ENCODE measurements around the gene OR8B12.

The OR8B12 gene

GRCh38 chr11:124543554-124543953, at the start of gene OR8B12:
Gene OR8B12, minus strand, starts transcription at chr11:124543654. Its CDS starts 0 bp downstream, at chr11:124543654.
- TF ChIP-seq PATZ1 (CRISPR knock-in tag; IDR thresholded peaks at IDR 0.05; ENCODE audit: borderline replicate concordance) = no peak
- TF ChIP-seq ZNF70 (CRISPR knock-in tag; IDR thresholded peaks at IDR 0.05) = no peak
- TF ChIP-seq SNAI2 (CRISPR knock-in tag; IDR thresholded peaks at IDR 0.05) = no peak
- no peak for TF ChIP-seq ZNF565 (CRISPR knock-in tag; conservative IDR thresholded peaks at IDR 0.05; ENCODE audit: low read depth)
- no peak for TF ChIP-seq TOX (CRISPR knock-in tag; IDR thresholded peaks at IDR 0.05; ENCODE audit: borderline replicate concordance)
- TF ChIP-seq ZC3H10 (CRISPR knock-in tag; IDR thresholded peaks at IDR 0.05) = no peak
- no peak for TF ChIP-seq CSRNP3 (CRISPR knock-in tag; IDR thresholded peaks at IDR 0.05)
- TF ChIP-seq TCF4 (CRISPR knock-in tag; IDR thresholded peaks at IDR 0.05; ENCODE audit: borderline replicate concordance) = no peak
- no peak for TF ChIP-seq ZFP30 (CRISPR knock-in tag; IDR thresholded peaks at IDR 0.05)
- TF ChIP-seq ISL1 (CRISPR knock-in tag; IDR thresholded peaks at IDR 0.05) = no peak
- TF ChIP-seq GLIS3 (CRISPR knock-in tag; IDR thresholded peaks at IDR 0.05) = no peak
- ATAC-seq = no peak

DNA sequence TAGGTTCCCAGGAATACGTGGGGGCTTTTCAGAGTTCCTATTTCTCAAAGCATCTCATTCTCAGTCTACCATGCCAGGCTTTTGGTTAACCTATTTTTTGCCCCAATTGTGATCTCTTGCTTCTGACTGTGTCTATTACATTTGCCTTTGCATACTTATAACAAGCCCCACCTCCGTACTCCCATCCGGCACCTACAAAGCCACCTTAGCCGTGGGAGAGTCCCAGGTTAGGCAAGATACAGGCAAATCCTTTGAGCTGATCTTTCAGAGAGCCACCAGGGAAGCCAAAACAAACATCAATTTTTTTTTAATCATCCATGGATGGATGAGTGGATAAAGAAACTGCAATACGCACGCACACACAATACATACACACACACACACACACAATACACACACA, 49.2 kb upstream of the OR8B12 start:
- ATAC-seq = no peak
- TF ChIP-seq ZC3H10 (CRISPR knock-in tag; IDR thresholded peaks at IDR 0.05) (no peak), TOX (CRISPR knock-in tag; IDR thresholded peaks at IDR 0.05; ENCODE audit: borderline replicate concordance) (no peak), CSDC2 (CRISPR knock-in tag; IDR thresholded peaks at IDR 0.05) (no peak), PATZ1 (CRISPR knock-in tag; IDR thresholded peaks at IDR 0.05; ENCODE audit: borderline replicate concordance) (no peak), BACH2 (CRISPR knock-in tag; IDR thresholded peaks at IDR 0.05; ENCODE audit: borderline replicate concordance) (no peak), ZFP3 (CRISPR knock-in tag; IDR thresholded peaks at IDR 0.05) (no peak), GLIS3 (CRISPR knock-in tag; IDR thresholded peaks at IDR 0.05) (no peak), ZNF70 (CRISPR knock-in tag; IDR thresholded peaks at IDR 0.05) (no peak), ZNF8 (CRISPR knock-in tag; IDR thresholded peaks at IDR 0.05) (no peak), CSRNP3 (CRISPR knock-in tag; IDR thresholded peaks at IDR 0.05) (no peak), PPARA (CRISPR knock-in tag; IDR thresholded peaks at IDR 0.05; ENCODE audit: borderline replicate concordance) (no peak), ARNTL (CRISPR knock-in tag; IDR thresholded peaks at IDR 0.05; ENCODE audit: borderline replicate concordance, low read depth) (no peak), ZNF565 (CRISPR knock-in tag; conservative IDR thresholded peaks at IDR 0.05; ENCODE audit: low read depth) (no peak), ISL1 (CRISPR knock-in tag; IDR thresholded peaks at IDR 0.05) (no peak), SNAI2 (CRISPR knock-in tag; IDR thresholded peaks at IDR 0.05) (no peak), RARB (CRISPR knock-in tag; IDR thresholded peaks at IDR 0.05) (no peak)
- TF ChIP-seq, protein P1, sequence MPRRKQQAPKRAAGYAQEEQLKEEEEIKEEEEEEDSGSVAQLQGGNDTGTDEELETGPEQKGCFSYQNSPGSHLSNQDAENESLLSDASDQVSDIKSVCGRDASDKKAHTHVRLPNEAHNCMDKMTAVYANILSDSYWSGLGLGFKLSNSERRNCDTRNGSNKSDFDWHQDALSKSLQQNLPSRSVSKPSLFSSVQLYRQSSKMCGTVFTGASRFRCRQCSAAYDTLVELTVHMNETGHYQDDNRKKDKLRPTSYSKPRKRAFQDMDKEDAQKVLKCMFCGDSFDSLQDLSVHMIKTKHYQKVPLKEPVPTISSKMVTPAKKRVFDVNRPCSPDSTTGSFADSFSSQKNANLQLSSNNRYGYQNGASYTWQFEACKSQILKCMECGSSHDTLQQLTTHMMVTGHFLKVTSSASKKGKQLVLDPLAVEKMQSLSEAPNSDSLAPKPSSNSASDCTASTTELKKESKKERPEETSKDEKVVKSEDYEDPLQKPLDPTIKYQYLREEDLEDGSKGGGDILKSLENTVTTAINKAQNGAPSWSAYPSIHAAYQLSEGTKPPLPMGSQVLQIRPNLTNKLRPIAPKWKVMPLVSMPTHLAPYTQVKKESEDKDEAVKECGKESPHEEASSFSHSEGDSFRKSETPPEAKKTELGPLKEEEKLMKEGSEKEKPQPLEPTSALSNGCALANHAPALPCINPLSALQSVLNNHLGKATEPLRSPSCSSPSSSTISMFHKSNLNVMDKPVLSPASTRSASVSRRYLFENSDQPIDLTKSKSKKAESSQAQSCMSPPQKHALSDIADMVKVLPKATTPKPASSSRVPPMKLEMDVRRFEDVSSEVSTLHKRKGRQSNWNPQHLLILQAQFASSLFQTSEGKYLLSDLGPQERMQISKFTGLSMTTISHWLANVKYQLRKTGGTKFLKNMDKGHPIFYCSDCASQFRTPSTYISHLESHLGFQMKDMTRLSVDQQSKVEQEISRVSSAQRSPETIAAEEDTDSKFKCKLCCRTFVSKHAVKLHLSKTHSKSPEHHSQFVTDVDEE (CRISPR knock-in tag; IDR thresholded peaks at IDR 0.05) = no peak
- TF ChIP-seq, protein P2, sequence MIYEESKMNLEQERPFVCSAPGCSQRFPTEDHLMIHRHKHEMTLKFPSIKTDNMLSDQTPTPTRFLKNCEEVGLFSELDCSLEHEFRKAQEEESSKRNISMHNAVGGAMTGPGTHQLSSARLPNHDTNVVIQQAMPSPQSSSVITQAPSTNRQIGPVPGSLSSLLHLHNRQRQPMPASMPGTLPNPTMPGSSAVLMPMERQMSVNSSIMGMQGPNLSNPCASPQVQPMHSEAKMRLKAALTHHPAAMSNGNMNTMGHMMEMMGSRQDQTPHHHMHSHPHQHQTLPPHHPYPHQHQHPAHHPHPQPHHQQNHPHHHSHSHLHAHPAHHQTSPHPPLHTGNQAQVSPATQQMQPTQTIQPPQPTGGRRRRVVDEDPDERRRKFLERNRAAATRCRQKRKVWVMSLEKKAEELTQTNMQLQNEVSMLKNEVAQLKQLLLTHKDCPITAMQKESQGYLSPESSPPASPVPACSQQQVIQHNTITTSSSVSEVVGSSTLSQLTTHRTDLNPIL (CRISPR knock-in tag; IDR thresholded peaks at IDR 0.05; ENCODE audit: low read depth) = no peak
- TF ChIP-seq, protein P3, sequence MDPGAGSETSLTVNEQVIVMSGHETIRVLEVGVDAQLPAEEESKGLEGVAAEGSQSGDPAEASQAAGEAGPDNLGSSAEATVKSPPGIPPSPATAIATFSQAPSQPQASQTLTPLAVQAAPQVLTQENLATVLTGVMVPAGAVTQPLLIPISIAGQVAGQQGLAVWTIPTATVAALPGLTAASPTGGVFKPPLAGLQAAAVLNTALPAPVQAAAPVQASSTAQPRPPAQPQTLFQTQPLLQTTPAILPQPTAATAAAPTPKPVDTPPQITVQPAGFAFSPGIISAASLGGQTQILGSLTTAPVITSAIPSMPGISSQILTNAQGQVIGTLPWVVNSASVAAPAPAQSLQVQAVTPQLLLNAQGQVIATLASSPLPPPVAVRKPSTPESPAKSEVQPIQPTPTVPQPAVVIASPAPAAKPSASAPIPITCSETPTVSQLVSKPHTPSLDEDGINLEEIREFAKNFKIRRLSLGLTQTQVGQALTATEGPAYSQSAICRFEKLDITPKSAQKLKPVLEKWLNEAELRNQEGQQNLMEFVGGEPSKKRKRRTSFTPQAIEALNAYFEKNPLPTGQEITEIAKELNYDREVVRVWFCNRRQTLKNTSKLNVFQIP (CRISPR knock-in tag; IDR thresholded peaks at IDR 0.05; ENCODE audit: borderline replicate concordance, low read depth) = no peak

Measured in SK-N-SH treated with all-trans-retinoic acid at 6 μM for 48 hours (cell line).